Stimulated activated CD4-positive, alpha-beta T cell treated with anti-CD3 and anti-CD28 coated beads, TNF-alpha, amount 100 ng/mL, for 1 hour (primary cell): ENCODE results near the gene DYNC2LI1.
A peak's percentile ranks its signal among the peaks of the same experiment; 100 is the strongest.
"Not testable (repeated sequence)": the region's sequence is repeated elsewhere in the genome, so short reads cannot be mapped to it uniquely, and the experiment has no call there.

Source experiments
- DNase-seq, 3 donors: peaks; one replicate each; pipeline ENCODE4 v3.0.0-alpha.2; 2020; ENCODE audit warnings: low read depth in 3 of 3, low spot score in 1 of 3

Gene DYNC2LI1

DNA sequence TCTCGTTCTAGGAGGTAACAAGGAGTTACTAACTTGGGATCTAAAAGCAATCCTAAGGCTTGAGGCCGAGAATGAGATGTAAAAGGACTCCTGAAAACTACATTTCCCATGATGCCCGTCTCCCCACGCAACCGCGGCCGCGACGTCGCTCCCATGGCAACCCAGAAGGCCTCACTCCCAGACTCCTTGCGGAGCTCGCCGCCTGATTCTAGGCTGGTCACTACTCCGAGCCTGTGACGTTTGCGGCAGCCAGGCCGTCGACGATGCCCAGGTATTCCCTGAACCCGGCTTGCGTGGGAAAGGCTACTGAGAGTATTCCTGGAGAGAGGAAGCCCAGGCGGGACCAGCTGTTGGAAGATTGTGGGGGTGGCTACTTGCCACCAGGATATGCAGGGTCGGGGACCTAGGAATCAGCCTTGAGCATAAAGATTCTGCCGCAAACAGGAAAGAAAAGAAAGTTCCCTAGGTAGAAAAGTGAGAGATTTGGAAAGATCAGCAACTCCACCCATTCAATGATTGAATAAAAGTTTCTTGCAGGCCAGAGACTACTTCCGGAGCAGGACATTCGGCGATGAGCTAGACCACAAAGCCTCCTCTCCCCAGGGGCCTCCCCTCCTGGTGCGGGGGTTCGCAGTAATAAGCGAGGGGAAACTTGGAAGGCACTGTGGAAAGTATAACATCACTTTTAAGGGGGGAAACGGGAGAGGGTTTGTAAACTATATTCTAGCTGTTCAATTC lies at the start of gene DYNC2LI1:
TSS of gene DYNC2LI1 (plus strand) at position 164 of the 738 bp plus-strand sequence. CDS start at position 264, 100 bp downstream.
- peak; percentile 31 to 65 (median 48) for DNase-seq

DNA sequence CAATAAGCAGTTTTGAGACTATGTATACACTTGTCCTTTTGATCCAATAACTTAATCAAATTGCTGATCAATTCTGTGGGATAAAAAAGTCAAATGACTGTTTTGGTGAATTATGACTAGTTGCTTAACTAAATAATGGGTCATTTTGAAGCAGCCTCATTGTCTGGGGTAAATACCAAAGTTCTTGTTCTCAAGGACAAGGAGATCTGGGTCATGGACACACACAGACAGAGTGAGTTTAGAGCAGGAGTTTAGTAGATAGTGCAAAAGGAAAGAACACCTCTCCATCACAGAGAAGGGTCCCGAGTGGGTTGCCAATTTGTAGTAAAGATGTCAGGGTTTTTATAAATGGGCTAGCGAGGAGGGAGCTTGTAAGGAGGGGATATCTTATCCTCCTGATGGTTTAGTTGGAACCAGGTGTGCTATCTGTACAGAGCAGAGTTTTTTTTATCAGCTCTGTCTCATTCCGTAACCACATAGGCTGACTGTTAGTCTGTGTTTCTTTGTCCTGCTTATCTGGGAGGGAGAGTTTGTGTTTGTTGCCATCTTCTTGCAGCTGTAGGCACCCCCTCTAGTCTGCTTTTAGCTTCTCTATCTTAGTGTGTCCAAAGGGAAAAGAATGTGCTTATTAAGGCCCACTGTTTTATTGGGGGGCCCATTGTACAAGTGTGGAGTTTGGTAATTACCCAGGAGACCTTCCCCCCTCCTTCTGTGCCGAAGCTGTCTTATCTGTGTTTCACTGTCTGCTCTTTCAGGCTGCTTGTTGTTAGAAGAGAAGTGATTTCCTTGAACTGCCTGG lies 48.9 kb upstream of the DYNC2LI1 start:
- DNase-seq: no peak

DNA sequence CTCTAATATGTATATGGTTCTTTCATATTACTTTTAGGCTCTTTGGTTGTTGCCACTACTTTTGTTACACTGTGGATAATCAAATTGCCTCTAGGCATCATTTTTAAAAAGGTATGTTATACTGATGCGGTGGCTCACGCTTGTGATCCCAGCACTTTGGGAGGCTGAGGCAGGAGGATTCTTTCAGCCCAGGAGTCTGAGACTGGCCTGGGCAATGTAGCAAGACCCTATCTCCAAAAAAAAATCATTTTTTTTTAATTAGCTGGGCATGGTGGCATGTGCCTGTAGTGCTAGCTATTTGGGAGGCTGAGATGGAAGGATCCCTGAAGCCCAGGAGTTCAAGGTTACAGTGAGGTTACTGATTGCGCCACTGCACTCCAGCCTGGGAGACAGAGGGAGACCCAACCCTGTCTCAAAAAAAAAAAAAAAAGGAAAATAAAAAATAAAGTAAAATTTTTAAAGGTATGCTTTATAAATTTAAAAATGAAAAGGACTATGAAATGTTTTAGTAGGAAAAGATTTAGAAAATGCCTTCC lies 48.1 kb upstream of the DYNC2LI1 start:
- DNase-seq: no peak

DNA sequence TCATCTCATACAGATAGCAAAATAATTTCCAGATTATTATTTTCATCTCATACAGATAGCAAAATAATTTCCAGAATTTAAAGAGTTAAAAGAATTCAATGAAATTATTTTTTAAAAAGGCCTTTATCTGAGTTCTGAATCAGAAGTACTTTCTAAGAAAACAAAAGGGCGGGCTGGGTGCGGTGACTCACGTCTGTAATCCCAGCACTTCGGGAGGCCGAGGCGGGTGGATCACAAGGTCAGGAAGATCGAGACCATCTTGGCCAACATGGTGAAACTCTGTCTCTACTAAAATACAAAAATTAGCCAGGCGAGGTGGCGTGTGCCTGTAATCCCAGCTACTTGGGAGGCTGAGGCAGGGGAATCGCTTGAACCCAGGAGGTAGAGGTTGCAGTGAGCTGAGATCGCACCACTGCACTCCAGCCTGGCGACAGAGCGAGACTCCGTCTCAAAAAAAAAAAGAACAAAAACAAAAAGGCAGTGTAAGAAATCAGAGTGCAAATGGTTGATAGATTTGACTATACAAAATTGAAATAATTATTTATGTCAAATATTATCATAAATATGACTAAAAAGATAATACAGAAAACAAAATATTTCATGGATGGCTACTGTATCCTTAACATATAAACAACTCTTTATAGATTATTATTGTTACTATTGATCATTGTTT lies 46.7 kb upstream of the DYNC2LI1 start:
- DNase-seq: not testable (repeated sequence)

DNA sequence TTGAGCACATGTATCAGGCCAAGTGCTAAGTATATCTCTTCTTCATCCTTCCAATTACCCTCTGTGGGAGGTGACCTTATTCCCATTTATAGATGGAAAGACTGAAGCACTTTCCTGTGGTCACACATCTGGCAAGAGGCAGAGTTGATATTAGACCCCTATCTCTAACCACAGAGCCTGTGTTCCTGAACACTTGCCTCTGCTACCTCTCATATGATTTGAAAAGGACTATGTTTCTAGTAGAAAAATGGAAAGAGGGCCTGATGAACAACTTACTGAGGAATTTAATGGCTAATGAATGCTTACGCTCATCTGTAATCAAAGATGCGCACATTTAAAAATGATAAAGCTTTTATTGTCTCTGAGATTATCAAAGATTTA lies 46.2 kb upstream of the DYNC2LI1 start:
- no peak for DNase-seq

DNA sequence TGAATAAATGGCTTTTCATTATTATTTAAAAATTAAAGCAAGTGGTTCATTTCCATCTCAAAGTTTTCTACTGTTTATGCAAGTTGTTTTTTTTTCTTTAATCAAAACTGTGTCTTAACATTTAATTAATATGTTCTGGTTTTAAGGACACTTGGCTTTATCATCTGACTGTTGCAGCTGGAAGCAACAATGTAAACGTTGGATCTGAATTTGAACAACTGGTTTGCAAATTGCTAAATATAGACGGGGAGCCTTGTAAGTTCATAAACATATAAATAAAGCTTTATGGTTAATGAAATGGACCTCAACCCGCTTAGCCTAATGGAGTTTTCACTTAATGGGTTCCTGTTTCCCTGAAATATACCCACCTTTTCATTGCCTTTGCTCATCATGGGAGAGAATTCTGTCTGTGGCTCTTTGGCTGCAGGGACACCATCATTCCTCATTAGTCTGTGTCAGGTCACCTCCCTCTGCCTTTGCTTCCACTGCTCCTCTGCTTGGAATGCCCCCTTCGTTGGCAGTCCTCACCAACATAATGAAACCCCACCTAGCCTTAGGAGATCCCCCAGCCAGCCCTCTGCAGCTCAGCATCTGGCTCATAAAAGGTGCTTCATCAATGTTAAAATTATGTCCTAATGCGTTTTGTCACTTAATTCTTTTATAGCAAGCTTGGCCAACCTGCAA lies 44.2 kb upstream of the DYNC2LI1 start:
- DNase-seq: no peak

DNA sequence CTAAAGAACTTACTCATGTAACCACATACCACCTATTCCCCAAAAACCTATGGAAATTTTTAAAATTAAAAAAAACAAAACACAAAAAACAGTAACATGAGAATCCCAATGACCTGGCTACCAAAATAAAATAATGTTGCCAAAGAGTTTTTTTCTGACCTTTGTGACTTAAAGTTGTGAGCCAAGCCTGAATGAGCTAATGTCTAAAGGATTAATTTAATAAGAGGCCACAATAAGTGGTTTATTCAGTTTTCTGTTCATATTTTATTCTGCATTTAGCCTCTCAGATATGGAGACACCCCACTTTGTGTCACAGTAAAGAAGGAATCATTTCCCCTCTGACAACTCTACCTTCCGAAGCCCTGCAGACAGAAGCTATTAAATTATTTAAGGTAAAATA lies 42.6 kb upstream of the DYNC2LI1 start:
- DNase-seq: no peak

DNA sequence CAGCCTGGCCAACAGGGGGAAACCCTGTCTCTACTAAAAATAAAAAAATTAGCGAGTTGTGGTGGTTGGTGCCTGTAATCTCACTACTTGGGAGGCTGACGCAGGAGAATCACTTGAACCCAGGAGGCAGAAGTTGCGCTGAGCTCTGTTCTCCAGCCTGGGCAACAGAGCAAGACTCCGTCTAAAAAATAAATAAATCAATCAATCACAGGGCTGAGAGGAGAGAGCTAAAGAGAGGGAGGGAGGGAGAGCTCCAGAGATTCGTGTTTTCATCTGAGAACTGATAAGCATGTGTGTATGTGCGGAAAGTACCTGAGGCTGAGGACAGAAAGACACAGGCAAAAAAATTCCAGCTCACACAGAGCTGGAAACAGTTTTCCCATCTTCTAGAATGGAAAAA lies 37.2 kb upstream of the DYNC2LI1 start:
- no peak for DNase-seq

DNA sequence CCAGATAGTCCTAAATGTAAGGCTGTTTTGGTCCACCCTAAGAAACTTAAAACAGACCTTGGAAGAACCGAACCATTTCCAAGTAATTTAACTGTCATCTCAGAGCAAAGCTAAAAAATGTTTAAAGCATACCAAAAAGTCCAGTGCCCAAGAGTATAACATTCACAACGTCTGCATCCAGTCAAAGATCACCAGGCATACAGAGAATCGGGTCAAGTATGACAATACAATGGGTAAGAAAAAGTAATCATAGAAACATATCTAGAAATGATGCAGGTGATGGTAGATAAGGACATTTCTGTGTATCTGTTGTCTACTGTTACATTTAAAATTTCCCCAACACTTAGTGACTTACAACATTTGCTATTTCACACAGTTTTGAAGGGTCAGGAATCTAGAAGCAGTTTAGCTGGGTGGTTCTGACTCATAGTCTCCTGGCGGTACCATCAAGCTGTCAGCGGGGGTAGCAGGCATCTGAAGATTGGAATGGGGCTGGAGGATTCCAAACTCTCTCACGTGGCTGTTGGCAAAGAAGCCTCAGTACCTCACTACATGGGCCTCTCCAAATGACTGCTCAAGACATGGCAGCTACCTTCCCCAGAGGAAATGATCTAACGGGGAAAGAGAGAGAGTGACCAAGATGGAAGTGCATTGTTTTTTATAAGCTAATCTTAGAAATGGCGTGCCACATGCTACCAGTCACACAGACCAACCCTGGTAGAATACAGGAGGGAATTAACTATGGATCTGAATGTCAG lies 36.6 kb upstream of the DYNC2LI1 start:
- DNase-seq: no peak

DNA sequence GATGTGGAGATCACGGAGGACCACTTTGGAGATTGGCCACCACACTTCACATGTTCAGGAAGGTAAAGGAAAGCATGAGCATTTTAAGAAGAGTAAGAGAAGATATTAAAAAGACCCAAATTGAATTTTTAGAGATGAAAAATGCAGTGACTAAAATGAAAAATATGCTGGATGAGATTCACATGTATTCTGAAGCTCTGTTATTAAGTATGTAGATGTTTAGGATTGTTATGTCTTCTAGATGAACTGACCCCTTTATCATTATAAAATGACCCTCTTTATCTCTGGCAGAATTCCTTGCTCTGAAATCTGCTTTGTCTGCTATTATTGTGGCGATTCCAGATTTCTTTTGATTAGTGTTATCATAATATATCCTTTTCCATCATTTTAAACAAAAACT lies 36.0 kb upstream of the DYNC2LI1 start:
- DNase-seq: no peak

DNA sequence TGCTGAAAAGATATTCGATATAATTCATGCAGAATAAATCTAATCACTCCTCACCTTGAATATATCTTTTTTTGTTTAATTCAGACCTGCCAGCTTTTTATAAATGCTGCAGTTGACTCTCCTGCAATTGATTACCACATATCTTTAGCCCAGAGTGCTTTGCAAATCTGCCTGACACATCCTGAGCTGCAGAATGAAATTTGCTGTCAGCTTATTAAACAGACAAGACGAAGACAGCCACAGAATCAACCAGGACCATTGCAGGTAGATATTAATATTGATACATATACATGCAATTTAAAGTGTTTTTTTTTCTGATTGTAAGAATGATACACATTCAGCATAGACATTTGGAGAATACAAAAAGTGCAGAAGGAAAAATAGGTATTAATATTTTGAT lies 35.6 kb upstream of the DYNC2LI1 start:
- DNase-seq: no peak

DNA sequence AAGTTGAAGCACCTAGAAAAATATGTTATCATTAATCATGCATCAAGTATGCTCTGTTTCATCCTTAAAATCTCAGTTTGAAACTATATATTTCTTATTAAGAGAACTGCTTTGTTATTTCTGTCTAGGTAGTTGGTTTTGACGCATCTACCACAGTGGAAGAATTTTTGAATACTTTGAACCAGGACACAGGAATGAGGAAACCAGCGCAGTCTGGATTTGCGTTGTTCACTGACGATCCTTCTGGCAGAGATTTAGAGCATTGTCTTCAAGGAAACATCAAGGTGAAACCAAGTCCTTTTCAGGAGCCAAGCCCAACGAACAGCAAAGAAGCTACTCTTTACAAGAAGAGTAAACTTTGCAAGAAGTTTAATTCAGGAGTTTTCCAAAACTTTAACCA lies 30.1 kb upstream of the DYNC2LI1 start:
- DNase-seq: no peak

DNA sequence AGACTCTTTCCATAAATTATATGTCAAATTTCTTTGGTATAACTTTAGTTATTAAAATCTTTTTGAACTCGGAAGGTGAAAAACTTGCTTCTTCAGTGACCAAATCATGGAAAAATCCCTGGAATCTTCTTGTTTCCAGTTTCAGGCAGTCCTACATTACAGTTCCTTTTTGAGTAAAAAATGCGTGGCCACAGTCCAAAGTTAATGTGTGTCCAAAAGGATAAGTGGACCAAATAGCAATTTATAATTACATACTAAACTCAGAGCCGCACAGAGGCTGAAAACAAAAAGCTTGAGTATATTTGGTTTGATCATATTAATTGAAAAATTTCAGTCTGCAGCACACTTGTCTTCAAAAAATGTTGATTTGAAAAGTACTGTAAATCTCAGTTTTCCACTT lies 28.4 kb upstream of the DYNC2LI1 start:
- DNase-seq: no peak

DNA sequence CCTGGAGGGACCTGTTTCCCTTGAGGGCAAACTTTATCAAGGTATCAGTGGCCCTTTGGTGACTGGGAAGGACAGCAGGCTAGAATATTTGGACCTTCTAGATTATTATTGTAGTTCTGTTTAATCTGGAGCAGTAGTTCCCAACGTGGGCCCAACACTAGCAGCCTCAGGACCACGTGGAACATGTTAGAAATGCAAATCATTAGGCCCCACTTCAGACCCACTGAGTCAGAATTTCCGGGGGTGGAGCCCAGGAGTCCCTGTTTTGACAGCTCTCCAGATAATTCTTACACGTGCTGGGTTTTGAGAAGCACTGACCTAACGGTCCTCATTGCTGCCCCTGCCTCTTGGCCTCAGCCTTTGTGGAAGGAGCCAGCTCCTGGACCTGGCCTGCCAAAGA lies 25.5 kb upstream of the DYNC2LI1 start:
- DNase-seq: no peak

DNA sequence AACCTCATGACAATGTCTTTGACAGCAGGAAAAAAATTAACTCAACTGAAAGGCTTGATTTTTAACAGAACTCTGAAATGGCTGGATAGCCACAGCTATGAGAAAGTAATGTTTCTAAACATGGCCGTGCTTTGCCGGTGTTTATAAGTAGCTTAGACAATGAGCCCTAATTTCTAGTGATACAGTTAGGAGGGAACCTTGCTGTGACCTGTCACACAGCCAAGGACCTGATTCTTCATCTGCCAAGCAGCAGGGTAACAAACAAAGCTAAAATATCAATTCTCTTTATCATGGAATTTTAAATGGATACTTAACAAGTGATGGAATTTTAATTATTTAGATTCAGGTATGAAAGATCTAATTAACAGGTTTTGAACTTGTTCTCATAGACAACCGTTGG lies 24.3 kb upstream of the DYNC2LI1 start:
- DNase-seq: no peak

DNA sequence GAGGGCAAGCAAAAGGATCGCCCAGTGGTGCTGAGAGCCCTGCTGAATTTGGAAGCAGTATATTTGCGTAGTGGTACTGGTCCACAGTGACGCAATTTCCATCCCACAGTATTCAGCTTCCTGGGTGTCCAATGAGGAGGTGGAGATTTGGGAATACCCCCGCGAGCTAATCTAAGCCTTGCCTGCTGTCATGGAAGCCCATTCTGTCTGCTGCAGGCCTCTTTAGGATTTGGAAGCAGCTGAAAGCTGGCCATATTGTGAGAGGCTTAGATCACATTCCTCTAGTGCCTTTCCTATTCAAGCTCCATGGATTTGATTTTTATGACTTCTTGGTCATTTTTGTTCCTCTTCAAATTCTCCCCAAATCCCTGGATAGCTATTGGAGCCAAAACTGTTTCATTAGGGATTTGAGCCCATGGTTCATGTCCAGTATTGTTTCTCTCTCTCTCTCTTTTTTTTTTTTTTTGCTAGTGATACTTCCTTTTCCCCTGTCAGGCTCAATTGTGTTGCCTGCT lies 22.3 kb upstream of the DYNC2LI1 start:
- DNase-seq: no peak

DNA sequence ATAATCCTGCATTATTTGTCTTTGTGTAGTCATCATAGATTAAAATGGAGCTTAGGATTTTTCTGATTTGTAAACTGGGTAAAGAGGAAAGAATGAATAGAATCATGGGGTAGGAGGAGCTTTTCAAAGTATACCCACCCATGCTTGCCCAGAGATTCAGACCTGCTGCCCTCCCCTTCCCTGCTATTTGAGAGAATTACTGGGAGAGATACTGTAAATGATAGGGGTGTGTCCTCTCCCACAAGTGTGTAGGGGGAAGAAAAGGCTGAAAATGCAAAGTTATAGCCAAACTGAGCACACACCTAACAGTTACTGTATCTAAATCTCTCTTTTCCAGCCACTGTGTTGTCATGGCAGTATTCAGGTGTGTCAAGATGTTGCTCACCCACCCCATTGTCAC lies 21.5 kb upstream of the DYNC2LI1 start:
- DNase-seq: no peak

DNA sequence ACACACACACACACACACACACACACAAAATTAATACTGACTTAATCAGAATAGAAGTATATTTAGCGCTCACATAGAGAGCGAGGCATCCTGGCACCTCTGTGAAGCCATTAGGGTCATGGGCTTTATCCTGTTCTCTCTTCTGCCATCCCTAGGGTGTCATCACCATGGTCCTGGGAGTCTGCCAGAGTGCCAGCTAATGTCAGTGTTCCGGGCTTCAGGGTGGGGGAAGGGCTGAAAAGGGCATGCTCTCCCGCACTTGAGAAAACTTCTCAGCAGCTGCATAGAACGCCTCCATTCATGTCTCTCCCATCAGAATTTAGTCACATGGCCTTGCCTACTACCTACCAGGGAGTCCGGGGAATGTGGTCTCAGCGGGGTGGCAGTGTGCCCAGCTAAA lies 19.7 kb upstream of the DYNC2LI1 start:
- DNase-seq: no peak

DNA sequence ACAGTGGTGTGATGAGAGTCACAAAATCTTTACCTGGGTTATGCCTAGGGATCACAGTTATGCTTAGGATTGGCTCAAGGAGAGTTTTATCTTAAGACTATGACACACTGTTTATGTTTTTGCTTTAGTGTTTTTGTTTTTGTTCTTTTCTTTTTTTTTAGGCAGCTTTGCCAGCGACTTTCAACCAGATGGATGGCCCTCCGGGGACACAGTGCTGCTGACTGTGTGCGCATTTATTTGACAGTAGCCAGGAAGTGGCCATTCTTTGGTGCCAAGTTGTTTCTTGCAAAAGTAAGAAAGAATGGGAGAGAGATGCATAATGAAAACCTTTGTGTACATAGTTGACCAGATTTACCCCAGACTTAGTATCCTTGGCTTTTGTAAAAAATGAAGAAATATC lies 15.1 kb upstream of the DYNC2LI1 start:
- DNase-seq: no peak

DNA sequence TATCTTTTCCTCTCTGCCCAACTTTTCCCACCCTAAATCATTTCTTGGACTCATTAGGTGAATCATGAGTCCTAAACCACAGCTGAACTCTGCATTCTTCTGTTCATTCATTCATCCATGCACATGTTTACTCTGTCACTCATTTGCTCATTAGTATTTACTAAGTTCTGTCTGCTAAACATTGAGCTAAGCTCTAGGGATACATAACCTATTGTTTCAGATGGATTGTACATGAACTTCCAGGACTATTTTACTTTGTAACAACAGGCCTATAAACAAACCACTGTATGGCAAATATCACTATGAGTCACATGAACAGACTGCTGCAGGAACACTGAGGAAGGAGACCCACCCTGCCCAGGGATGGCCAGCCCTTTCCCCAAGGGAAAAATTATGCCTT lies 14.6 kb upstream of the DYNC2LI1 start:
- no peak for DNase-seq
